SK-N-MC (cell line): ENCODE measurements around the gene HAGH.

Source experiments
- EZH2 ChIP-seq: fragments of 200-600 bp; sonication (generic); IDR thresholded peaks from one replicate; pipeline ENCODE4 v1.6.1; 2017; ENCODE audit warnings: antibody characterized with exemption
- FOXP2 ChIP-seq: optimal IDR thresholded peaks from 2 replicates; pipeline ENCODE3; 2011; ENCODE audit warnings: mild to moderate bottlenecking, moderate library complexity; ENCODE audit not compliant: insufficient read depth; ENCODE audit errors: extremely low read length, control extremely low read depth
- POLR2AphosphoS5 ChIP-seq: IDR thresholded peaks from 2 replicates; pipeline ENCODE4 v1.6.1; 2012; ENCODE audit warnings: mild to moderate bottlenecking, low read depth, low read length, borderline replicate concordance

DNA sequence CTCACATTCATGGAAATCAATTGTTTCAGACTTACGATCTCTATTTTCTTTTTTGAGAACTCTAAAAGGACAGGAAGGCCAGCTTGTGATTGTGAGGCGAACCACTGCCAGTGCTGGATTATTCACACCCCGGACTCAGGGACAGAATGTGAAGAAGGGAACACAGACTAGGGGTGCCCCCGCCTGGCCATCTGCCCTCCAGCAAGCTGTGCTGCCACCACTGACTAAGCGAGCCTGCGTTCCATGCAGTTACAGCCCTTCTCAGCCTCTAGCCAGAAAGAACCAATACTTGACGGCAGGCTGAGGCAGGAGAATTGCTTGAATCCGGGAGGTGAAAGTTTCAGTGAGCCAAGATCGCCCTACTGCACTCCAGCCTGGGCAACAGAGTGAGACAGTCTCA, 2.8 kb downstream of the HAGH start:
- TF ChIP-seq EZH2, result no peak
- TF ChIP-seq POLR2AphosphoS5, result no peak
- TF ChIP-seq FOXP2, result no peak
